Naive B cell (primary cell): ENCODE measurements around the gene BEND3. TPM values are rescaled to one million over a fixed set of nuclear protein-coding genes. Genes with fewer than 3 reads are reported as not detected.
"Not testable (repeated sequence)": the region's sequence is repeated elsewhere in the genome, so short reads cannot be mapped to it uniquely, and the experiment has no call there.

Experiments
- ATAC-seq, 2 donors: fragments of 150-1000 bp; cut with Tn5 transposase; 2 replicates each; pipeline ENCODE4 v1.10.0; 2021; ENCODE audit warnings: low read depth in 2 of 2, mild to moderate bottlenecking in 2 of 2, moderate library complexity in 2 of 2
- DNase-seq: peaks from one replicate; pipeline ENCODE4 v3.0.0; 2022
- H3K27ac Mint-ChIP-seq, 6 donors: one replicate each; pipeline ENCODE4 v1.8.0; 2020 to 2022; ENCODE audit warnings: mild to moderate bottlenecking in 6 of 6, mixed read lengths in 6 of 6, moderate library complexity in 5 of 6, inconsistent platforms in 2 of 6
- H3K27me3 Mint-ChIP-seq, 3 donors: one replicate each; pipeline ENCODE4 v1.8.0; 2021 to 2022; ENCODE audit warnings: mixed read lengths in 3 of 3, mild to moderate bottlenecking in 1 of 3
- H3K36me3 Mint-ChIP-seq, 2 donors: one replicate each; pipeline ENCODE4 v1.8.0; 2020 to 2022; ENCODE audit warnings: mixed read lengths in 2 of 2, inconsistent platforms in 1 of 2, mild to moderate bottlenecking in 1 of 2
- H3K4me1 Mint-ChIP-seq, 3 donors: one replicate each; pipeline ENCODE4 v1.8.0; 2020 to 2022; ENCODE audit warnings: mixed read lengths in 3 of 3, inconsistent platforms in 1 of 3, mild to moderate bottlenecking in 1 of 3, moderate library complexity in 1 of 3
- H3K4me3 Mint-ChIP-seq, 8 donors: one replicate each; pipeline ENCODE4 v1.8.0; 2020 to 2022; ENCODE audit warnings: mild to moderate bottlenecking in 8 of 8, mixed read lengths in 8 of 8, moderate library complexity in 8 of 8, inconsistent platforms in 2 of 8
- H3K9me3 Mint-ChIP-seq, 7 donors: one replicate each; pipeline ENCODE4 v1.8.0; 2020 to 2022; ENCODE audit warnings: mixed read lengths in 7 of 7, mild to moderate bottlenecking in 5 of 7, inconsistent platforms in 2 of 7, moderate library complexity in 1 of 7
- polyA plus RNA-seq, 6 donors: library from polyadenylated mRNA; unstranded; fragments of 300-500 nt; fragmentation: Illumina TruSeq; gene quantifications; one replicate each; pipeline ENCODE4 v1.2.3, GENCODE V29; 2021; ENCODE audit warnings: low read depth in 6 of 6

BEND3 gene
- polyA plus RNA-seq, 6 donors from 2014 or later: 0.54 to 0.76 (median 0.63) TPM; not detected in 1

- no peak overlapping the region for H3K4me3 Mint-ChIP-seq
- no peaks in the 10 kb centered on the region for H3K36me3 Mint-ChIP-seq
- H3K27me3 Mint-ChIP-seq: peaks cover 0 to 5% (median 0%) of the 10 kb centered on the region in 3 donors
- H3K27ac Mint-ChIP-seq: no peak overlapping the region
- DNase-seq: no peak
- H3K9me3 Mint-ChIP-seq: no peaks in the 10 kb centered on the region
- H3K4me1 Mint-ChIP-seq: peaks cover 4 to 6% (median 6%) of the 10 kb centered on the region in 3 donors
- ATAC-seq: no peak
Measured at GRCh38 chr6:107129370-107129925, 14.1 kb upstream of the BEND3 start.

GRCh38 chr6:107128577-107128976 lies 13.3 kb upstream of the BEND3 start:
- H3K4me3 Mint-ChIP-seq: no peak overlapping the region
- ATAC-seq: no peak
- peaks cover 0 to 5% (median 0%) of the 10 kb centered on the region in 3 donors for H3K27me3 Mint-ChIP-seq
- H3K4me1 Mint-ChIP-seq: peaks cover 4 to 6% (median 6%) of the 10 kb centered on the region in 3 donors
- H3K9me3 Mint-ChIP-seq: no peaks in the 10 kb centered on the region
- H3K27ac Mint-ChIP-seq: peak overlapping the region in 1 of 6 donors; percentile 49
- no peaks in the 10 kb centered on the region for H3K36me3 Mint-ChIP-seq
- no peak for DNase-seq

- Mint-ChIP-seq H3K4me1 (peaks cover 4 to 6% (median 6%) of the 10 kb centered on the region in 3 donors), H3K27me3 (peaks cover 0 to 5% (median 0%) of the 10 kb centered on the region in 3 donors), H3K27ac (no peak overlapping the region), H3K36me3 (no peaks in the 10 kb centered on the region), H3K9me3 (no peaks in the 10 kb centered on the region), H3K4me3 (no peak overlapping the region)
- no peak for DNase-seq
- ATAC-seq: no peak
Measured at GRCh38 chr6:107128175-107128574, 12.9 kb upstream of the BEND3 start.

GRCh38 chr6:107125771-107126170 lies 10.5 kb upstream of the BEND3 start:
- Mint-ChIP-seq H3K4me1 (peaks cover 8 to 13% (median 12%) of the 10 kb centered on the region in 3 donors), H3K4me3 (no peak overlapping the region), H3K27me3 (peaks cover 0 to 5% (median 0%) of the 10 kb centered on the region in 3 donors), H3K9me3 (no peaks in the 10 kb centered on the region), H3K27ac (no peak overlapping the region), H3K36me3 (no peaks in the 10 kb centered on the region)
- no peak for DNase-seq
- no peak for ATAC-seq

- Mint-ChIP-seq H3K36me3 (no peaks in the 10 kb centered on the region), H3K9me3 (no peaks in the 10 kb centered on the region), H3K4me1 (peaks cover 8 to 13% (median 12%) of the 10 kb centered on the region in 3 donors)
Measured at GRCh38 chr6:107124934-107125348, 9.6 kb upstream of the BEND3 start.

DNA sequence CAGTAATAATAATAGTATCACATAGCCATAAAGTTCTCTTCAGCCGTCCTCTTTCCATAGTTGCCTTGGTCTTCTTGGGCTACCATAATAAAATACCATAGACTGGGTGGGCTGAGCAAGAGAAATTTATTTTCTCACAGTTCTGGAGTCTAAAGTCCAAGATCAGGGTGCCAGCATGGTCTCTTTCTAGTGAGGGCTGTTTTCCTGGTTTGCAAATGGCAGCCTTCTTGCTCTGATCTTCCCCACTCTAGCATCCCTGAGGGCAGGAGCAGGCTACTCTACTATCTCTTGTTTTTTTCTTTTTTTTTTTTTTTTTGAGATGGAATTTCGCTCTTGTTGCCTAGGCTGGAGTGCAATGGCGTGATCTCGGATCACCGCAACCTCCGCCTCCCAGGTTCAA lies 8.2 kb upstream of the BEND3 start:
- H3K27ac Mint-ChIP-seq: no peak overlapping the region
- H3K4me3 Mint-ChIP-seq: no peak overlapping the region
- H3K36me3 Mint-ChIP-seq: no peaks in the 10 kb centered on the region

More at GRCh38 chr6:107124934-107125348, 9.6 kb upstream of the BEND3 start:
- ATAC-seq: peak in 1 of 2 donors; percentile 43
- H3K27me3 Mint-ChIP-seq: peaks cover 0 to 5% (median 0%) of the 10 kb centered on the region in 3 donors
- DNase-seq: no peak
- no peak overlapping the region for H3K4me3 Mint-ChIP-seq
- H3K27ac Mint-ChIP-seq: no peak overlapping the region

DNA sequence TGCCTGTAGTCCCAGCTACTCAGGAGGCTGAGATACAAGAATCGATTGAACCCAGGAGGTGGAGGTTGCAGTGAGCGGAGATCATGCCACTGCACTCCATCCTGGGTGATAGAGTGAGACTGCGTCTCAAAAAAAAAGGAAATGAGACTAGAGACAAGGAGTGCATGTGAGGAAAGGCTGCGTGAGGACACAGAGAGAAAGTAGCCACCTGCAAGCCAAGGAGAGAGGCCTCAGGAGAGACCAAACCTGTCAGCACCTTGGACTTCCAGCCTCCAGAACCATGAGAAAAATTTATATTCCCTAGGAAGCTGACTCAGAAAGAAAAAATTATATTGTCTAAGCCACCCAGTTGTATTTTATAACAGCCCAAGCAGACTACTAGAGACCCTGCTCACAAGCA lies 7.4 kb upstream of the BEND3 start:
- ATAC-seq: peak; percentile 57 to 75
- no peak overlapping the region for H3K27ac Mint-ChIP-seq
- no peaks in the 10 kb centered on the region for H3K36me3 Mint-ChIP-seq

More for the DNA sequence above, 8.2 kb upstream of the BEND3 start:
- H3K9me3 Mint-ChIP-seq: no peaks in the 10 kb centered on the region
- H3K4me1 Mint-ChIP-seq: peaks cover 4 to 13% (median 6%) of the 10 kb centered on the region in 3 donors
- peaks cover 0 to 5% (median 0%) of the 10 kb centered on the region in 3 donors for H3K27me3 Mint-ChIP-seq
- DNase-seq (no peak), ATAC-seq (no peak)

GRCh38 chr6:107121964-107122495 lies 6.7 kb upstream of the BEND3 start:
- DNase-seq (no peak), ATAC-seq (no peak)
- peaks cover 0 to 5% (median 0%) of the 10 kb centered on the region in 3 donors for H3K27me3 Mint-ChIP-seq
- no peaks in the 10 kb centered on the region for H3K36me3 Mint-ChIP-seq
- no peak overlapping the region for H3K27ac Mint-ChIP-seq
- H3K9me3 Mint-ChIP-seq: no peaks in the 10 kb centered on the region
- peaks cover 4 to 15% (median 7%) of the 10 kb centered on the region in 3 donors for H3K4me1 Mint-ChIP-seq
- no peak overlapping the region for H3K4me3 Mint-ChIP-seq

More for the DNA sequence above, 7.4 kb upstream of the BEND3 start:
- peak; percentile 6 for DNase-seq
- Mint-ChIP-seq H3K4me1 (peaks cover 4 to 13% (median 6%) of the 10 kb centered on the region in 3 donors), H3K4me3 (no peak overlapping the region), H3K27me3 (peaks cover 0 to 5% (median 0%) of the 10 kb centered on the region in 3 donors), H3K9me3 (no peaks in the 10 kb centered on the region)

DNA sequence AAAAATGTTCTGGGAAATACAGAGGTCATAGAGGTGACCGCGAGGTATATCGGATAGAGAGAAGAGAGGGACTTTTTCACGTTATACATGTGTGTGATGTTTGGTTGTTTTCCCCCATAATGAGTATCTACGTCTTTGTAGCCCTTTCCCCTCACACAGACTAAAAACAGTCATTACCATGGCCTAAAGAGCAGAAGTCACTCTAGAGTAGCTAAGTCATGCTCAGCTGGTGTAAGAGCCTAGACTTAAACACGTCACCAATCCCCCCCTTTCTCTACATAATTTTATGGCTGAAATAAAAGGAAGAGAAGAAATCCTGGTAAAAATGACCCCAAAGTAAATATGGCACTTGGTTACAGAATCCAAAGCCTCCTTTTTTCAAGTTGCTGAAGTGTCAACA lies 6.0 kb upstream of the BEND3 start:
- Mint-ChIP-seq H3K9me3 (no peaks in the 10 kb centered on the region), H3K27ac (no peak overlapping the region), H3K4me1 (peaks cover 7 to 23% (median 15%) of the 10 kb centered on the region in 3 donors), H3K27me3 (peaks cover 0 to 10% (median 0%) of the 10 kb centered on the region in 3 donors), H3K36me3 (no peaks in the 10 kb centered on the region), H3K4me3 (no peak overlapping the region)
- DNase-seq (no peak), ATAC-seq (no peak)

GRCh38 chr6:107120404-107120803 lies 5.1 kb upstream of the BEND3 start:
- Mint-ChIP-seq H3K4me3 (no peak overlapping the region), H3K9me3 (no peaks in the 10 kb centered on the region), H3K36me3 (no peaks in the 10 kb centered on the region), H3K27ac (no peak overlapping the region), H3K4me1 (peaks cover 10 to 26% (median 19%) of the 10 kb centered on the region in 3 donors), H3K27me3 (peaks cover 0 to 10% (median 0%) of the 10 kb centered on the region in 3 donors)
- DNase-seq: no peak
- no peak for ATAC-seq

- no peaks in the 10 kb centered on the region for H3K9me3 Mint-ChIP-seq
- DNase-seq (no peak), ATAC-seq (no peak)
- H3K4me3 Mint-ChIP-seq: no peak overlapping the region
- H3K27ac Mint-ChIP-seq: no peak overlapping the region
- peaks cover 11 to 20% (median 19%) of the 10 kb centered on the region in 3 donors for H3K4me1 Mint-ChIP-seq
- H3K36me3 Mint-ChIP-seq: no peaks in the 10 kb centered on the region
- peaks cover 0 to 4% (median 0%) of the 10 kb centered on the region in 3 donors for H3K27me3 Mint-ChIP-seq
Measured at GRCh38 chr6:107118976-107119375, 3.7 kb upstream of the BEND3 start.

DNA sequence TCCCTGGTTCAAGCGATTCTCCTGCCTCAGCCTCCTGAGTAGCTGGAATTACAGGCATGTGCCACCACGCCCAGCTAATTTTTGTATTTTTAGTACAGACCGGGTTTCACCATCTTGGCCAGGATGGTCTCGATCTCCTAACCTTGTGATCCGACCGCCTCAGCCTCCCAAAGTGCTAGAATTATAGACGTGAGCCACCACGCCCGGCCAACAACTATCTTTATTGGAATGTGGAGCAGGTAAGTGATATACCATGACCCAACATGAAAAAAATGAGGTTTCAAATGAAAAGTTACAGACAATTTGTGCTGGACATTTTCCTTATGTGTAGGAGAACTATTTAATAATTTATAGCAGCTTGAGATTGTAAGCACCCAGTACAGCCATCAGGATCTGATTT lies 3.2 kb upstream of the BEND3 start:
- Mint-ChIP-seq H3K4me1 (peaks cover 15 to 23% (median 20%) of the 10 kb centered on the region in 3 donors), H3K4me3 (peak overlapping the region in 1 of 8 donors; percentile 33)
- H3K27ac Mint-ChIP-seq, H3K27me3 Mint-ChIP-seq, H3K36me3 Mint-ChIP-seq, H3K9me3 Mint-ChIP-seq, DNase-seq, ATAC-seq: not testable (repeated sequence)

DNA sequence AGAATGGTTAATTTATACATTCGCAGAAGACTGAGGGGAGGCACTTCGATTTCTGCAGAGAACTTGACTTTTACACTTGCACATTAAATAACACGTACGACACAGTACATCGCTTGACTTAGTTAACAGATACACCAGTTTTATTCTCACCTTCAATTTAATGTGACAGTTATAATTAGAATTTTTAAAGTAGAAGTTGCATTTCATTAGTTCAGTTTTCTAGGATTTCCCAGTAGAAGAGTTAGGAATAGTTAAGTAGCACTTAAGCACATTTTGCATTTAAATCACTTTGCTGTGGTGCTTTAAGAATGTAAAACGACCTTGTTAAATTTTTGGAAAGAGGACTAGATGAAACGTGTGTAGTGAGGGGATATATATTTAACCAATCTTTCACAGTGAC lies 1.6 kb upstream of the BEND3 start:
- Mint-ChIP-seq H3K9me3 (no peaks in the 10 kb centered on the region), H3K27me3 (peaks cover 0 to 4% (median 0%) of the 10 kb centered on the region in 3 donors), H3K4me3 (peak overlapping the region; percentile 87 to 98 (median 94)), H3K36me3 (no peaks in the 10 kb centered on the region), H3K4me1 (peaks cover 13 to 20% (median 13%) of the 10 kb centered on the region in 3 donors), H3K27ac (peak overlapping the region in 4 of 6 donors; percentile 5 to 85 (median 71))
- ATAC-seq: no peak
- no peak for DNase-seq

- Mint-ChIP-seq H3K4me3 (peak overlapping the region; percentile 87 to 98 (median 94)), H3K9me3 (no peaks in the 10 kb centered on the region), H3K4me1 (peaks cover 13 to 20% (median 13%) of the 10 kb centered on the region in 3 donors), H3K27ac (peak overlapping the region in 4 of 6 donors; percentile 66 to 94 (median 86)), H3K27me3 (peaks cover 0 to 4% (median 0%) of the 10 kb centered on the region in 3 donors), H3K36me3 (no peaks in the 10 kb centered on the region)
- ATAC-seq (peak; percentile 57 to 59), DNase-seq (peak; percentile 51)
Measured at GRCh38 chr6:107116328-107116892, 1.1 kb upstream of the BEND3 start.
